HG03354 (cell line): ENCODE measurements around the gene GAS7.
"Not testable (repeated sequence)": the region's sequence is repeated elsewhere in the genome, so short reads cannot be mapped to it uniquely, and the experiment has no call there.

Experiments used
- ATAC-seq: cut with Tn5 transposase; IDR thresholded peaks from one replicate; pipeline ENCODE4 v1.9.1; 2021; ENCODE audit warnings: mild to moderate bottlenecking; ENCODE audit not compliant: unreplicated experiment, poor library complexity, severe bottlenecking

The GAS7 gene

DNA sequence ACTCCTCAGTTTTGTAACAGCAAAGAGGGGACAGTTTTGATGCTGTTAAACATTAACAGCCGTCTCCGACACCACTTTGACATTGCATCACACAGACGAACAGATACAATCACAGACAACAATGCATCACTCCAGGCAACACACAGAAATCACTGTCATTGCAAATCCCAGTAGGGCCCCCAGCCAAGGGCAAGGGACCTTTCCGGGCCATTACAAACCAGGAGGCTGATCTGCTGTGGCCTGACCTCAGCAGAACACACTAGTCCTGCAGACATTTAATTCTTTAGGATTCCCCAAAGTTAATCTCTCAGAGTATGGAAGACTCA is 157.2 kb downstream of the GAS7 start:
- ATAC-seq, result peak; percentile 52

DNA sequence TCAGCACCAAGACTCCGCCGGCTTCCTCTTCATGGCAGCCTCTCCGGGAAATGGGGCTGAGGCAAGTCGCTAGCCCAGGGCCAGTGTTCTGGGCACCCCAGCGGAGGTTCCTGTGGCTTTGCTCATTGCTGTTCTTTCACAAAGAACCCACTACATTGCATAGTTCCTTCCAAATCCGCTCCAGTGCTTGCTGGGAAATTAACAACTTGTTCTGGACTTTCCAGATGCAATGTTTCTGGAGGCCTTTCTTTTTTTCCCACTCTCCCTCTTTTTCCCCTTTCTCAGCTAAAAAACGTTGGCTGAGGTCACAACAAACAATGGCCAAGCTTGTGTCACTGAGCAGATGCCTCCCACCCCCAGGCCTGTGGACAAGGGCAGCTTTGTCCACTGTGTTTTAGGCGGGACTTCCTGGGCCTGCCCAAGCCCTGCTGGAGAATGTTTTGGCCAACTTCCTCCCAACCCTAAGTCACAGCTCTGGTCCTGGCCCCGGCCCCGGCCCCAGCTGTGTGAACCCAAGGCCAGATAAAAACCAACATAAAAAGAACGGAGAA is 161.8 kb downstream of the GAS7 start:
- ATAC-seq, result no peak

DNA sequence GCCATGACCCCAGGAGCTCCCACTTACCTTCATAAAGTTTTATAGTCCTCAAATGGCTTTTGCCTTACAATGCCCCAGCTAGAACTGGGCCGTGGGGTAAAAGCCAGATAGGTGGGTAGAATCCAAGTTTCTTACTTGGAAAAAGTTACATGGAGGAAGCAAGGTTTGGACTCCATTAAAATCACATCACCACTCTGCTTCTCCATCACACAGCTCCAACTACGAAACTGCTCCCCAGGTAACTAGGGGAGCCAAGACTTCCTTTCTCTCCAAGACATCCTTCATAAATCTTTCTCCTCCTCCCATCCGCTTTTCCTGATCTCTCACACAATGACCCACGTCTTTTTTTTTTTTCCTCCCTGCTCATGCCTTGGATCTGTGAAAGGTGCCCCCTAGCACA is 162.5 kb downstream of the GAS7 start:
- no peak for ATAC-seq

DNA sequence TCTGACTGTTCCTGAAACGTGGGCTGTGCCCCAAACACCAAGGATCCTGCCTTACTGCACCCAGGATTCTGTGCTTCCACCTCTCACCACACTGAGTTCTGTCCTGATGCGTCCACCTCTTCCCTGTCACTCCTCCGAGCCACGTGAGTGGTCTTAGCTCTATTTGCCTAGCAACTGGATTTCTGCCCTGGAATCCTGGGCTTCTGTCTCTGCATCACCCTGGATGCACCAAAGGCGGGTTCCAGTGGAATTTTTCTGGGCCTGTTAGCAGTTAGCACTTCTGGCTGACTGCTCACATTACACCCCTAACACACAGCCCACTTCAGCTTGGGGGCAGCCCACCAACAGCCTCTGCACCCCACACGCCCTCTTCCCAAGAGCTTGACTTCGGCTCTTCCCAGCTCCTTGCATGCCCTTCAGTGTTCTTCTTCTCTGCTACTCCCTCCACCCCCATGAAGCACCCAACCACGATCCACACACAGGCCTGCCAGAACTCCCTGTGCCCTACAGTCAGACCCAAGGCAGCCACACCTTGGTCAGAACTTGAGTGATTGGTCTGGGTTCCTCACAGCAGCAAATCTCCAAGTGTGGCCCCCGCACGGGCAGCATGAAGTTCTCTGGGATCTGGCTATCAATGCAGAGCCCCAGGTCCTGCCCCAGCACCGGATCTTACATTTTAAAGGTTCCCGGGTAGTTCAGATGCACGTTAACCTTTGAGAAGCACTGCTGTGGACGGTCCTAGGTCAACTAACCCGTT is 163.5 kb downstream of the GAS7 start:
- ATAC-seq, result no peak

DNA sequence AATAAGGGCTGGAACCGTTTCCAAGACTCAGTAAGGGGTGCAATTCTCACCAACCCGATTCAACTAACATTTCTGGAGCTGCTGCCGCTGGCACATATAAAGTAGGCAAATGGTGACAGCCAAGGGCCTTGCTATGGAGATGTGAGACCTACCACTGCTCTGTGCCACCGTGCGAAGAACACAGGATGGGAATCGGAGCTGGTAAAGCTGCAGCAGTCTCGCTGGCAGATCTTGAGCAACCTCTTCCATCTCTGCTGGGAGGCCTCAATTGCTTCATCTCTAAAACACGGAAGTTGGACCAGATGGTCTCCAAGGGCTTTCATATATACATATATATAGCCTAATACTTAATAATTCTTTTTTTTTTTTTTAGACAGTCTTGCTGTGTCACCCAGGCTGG is 164.4 kb downstream of the GAS7 start:
- peak; percentile 33 for ATAC-seq

DNA sequence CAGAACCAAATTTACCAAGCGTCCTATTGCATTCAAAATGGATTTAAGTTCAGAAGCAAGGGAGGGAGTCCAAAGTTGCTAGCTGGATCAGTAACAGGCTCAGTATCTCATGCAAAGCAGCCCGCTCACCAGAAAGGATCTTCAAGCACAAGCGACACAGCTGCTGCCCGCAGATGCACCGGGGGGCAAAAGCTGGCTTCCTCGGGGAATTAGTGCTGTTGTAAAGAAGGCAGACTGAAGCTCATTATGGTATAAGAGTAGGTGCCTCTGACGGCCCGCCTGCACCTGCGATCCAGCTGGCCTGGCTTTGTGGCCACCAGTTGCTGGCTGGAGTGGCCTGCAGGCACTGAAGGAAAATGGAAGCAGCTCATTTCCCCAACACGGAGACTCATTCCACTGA is 165.0 kb downstream of the GAS7 start:
- ATAC-seq, result peak; percentile 67

DNA sequence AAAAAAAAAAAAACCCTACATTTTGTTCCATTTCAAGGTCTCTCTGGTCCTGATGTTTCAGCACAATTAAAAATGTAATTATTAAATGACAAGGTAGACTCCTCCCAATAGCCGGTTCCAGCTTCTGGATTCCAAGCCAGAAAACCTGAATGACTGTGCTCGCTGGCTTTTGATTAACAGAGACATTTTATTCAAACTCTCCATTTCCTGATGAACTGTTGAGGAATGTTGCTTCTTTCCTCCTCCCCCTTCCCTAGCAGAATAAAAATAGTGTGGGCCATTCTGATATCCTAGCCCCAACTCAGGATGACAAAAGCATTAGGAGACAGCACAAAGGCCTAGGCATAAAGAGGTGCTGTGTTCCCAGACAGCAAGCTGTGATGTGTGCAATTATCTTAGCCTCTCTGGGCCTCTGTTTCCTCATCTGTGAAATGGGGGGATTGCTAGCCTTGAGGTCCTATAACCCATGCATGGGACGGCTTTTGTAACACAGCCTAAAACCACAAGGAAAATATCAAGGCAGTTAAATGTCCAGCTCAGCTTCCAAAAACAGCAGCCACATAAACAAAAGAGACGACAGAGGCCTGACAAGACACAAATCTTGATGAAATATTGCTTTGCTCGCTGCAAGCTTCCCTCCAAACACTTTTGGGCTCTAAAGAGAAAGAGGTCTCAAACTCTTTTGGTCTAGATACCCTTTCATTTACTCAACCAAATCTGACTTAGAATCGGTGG is 166.1 kb downstream of the GAS7 start:
- ATAC-seq, result no peak

DNA sequence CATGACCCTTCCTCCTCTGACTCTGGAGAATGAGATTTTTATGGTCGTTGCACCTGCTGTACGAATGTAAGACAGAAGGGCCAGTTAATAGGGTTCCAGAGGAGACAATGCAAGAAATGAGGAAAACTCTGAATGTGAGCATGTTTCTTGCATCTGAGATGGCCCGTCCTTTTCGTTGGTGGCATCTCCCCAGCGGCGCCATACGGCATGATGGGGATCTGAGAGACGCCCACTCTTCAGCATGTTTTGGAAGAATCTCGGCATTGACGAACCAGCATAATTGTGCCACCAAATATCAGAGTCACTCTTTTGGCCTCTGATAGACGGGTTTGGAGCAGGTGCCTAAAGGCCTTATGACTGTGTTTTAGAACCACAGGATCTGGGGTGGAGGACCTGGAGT is 166.8 kb downstream of the GAS7 start:
- no peak for ATAC-seq

DNA sequence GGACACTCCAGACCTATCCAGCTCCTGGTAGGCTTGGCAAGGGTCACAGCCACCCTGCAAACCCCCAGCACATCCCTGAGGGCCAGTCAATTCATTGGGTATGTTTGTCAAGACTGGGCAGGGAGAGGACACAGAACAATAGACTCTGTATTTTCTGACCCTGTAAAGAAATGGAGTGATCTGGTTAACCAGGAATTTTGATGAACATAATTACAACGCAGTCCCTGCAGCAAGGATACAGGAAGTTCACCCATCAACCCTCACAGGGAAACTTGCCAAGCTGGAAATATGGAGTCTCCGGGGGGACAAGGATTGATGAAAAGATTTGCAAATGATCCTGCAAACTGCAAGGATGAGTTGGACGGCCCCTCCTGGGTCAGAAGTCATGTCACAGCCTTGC is 167.3 kb downstream of the GAS7 start:
- ATAC-seq, result no peak

DNA sequence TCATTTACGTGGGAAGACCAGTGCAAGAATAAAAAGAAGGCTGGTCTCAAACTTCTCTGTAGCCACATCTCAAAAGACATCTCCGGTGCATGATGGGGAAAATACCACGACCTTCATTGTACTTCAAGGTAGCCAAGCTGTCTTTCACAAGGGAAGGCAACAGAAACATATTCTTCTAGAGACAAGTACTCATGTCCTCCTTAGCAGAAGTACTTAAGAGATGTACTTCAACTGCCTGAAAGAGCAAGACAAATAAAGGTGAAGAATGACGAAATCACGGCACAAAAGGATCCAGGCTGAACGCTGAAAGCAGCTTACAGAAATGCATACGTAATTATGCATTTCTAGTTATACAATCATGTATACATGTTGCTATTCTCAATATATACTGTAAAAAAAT is 169.3 kb downstream of the GAS7 start:
- ATAC-seq, result no peak

DNA sequence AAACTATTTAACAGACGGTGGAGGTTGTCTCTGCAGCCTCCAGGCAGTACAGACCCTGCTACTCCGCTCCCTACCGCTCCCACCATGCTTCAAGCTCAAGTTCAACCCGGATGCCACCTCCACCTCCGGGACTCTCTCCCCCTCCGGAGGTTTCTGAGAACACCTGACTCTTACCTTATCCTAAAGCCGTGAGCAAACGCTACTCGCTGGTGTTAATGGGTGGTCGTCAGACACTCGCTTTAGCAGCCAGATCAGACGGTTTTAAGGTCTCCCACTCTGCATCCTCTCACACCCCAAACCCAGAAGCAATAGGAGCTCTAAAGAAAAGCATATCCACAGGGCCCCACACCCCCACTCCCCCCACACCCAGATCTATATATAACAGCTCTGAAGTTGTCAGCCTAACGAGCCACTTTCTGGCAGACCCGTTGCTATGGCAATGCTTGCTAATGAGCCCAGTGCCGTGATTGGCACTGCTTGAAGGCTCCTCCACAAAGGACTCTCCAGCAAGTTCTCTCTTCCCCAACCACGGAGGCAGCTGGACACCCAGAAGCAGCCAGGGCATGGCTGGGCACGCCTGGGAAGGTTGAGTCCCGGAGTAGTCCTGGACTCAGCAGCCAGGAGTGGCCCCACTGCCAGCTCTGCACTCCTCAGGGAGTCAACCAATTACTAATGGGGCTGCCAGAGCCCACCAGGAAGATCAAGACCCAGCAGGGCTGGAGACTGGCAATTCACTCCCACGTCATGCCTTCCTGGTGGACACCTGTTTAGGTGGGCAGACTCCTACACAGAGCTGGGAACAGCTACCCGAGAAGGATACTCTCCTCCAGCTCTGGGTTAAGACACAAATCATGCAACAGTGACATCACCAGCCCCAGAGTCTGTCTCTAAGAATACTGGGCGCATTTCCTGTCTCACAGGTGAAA is 172.2 kb downstream of the GAS7 start:
- no peak for ATAC-seq

DNA sequence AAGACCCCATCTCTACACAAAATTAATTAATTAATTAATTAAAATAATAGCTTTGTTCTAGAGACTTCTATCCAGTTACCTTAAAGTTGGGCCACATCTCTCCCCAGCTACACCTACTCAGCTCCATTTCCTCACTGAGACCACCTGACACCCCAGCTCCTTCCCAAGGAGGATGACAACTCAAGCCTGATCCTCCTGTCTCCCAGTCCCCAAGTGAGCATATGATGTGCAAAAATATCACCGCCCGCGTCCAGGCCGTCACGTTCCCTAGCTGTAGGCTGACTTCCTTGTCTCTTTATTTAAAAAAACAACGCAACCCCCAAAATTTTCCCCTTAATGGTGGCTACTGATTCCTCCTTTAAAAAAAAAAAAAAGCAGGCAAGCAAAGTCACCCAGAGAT is 173.2 kb downstream of the GAS7 start:
- no peak for ATAC-seq

DNA sequence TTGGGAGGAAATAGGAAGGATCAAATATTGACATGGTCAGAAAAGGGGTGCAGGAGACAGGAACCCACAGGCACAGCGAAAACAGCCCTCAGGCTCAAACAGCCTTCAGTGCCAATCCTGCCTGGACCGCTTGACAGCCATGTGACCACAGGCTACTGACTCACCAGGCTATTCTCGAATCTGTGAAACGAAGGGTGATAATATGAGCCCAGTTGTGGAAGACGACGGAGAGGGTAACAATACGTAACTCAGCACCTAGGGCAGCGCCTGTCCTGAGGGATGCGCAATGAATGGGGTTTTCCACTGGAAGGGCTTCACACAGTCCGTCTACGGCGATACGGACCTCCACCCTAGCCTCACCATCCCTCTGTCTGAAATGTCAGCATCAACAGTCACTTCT is 176.0 kb downstream of the GAS7 start:
- no peak for ATAC-seq

DNA sequence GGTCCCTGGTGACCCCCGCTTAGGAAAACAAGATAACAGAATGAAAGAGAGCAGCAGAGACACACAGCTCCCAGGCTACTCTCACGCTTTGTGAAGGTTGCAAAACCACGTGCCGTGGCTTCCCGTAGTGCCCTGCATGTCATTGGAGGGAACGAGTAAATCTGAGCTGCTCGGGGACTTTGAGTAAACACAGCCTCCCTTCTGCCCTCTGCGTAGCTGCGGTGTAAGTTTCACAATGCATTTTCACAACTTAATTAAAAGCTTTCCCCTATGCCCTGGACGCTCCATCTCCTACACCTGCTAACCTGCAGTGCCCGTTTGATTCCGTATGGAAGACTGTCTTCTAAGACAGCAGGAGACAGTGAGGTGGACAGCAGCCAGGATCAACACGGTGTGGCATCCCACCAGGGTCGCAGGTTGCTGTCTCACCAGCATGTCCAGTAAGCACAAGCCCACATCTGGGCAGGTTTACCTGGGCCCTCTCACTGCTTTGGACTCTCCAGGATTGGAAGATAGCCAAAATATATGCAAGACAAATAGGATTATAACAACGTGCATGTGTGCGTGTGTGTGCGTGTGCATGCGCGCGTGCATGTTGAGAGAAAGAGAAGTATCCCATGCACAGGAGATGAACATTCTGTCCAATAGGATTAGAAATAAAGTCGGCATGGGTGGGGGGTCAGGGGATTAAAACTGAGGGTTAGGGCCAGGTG is 177.0 kb downstream of the GAS7 start:
- ATAC-seq, result no peak

DNA sequence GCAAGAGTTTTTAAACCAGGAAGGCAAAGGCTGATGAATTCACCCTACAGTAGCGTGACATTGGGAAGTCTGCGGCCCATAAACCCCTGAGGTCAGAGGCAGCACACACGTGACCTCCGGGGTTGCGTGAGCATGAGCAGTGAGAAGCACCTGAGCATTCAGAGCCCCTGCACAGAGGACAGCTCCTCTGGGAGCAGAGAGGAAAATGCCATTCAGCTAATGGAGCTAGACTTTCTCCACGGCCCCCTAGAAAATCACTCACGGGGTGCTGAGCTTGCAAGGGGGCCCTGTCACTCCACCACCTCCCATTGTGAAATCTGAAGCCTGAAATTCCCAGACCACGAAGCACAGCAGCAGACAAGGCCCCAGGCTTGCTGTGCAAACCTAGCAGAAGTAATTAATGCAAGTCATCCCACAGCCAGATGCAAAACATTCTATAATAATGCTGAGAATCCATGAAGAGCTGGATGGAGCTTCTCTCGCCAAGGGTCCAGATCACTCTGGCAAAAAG is 178.4 kb downstream of the GAS7 start:
- ATAC-seq, result no peak

DNA sequence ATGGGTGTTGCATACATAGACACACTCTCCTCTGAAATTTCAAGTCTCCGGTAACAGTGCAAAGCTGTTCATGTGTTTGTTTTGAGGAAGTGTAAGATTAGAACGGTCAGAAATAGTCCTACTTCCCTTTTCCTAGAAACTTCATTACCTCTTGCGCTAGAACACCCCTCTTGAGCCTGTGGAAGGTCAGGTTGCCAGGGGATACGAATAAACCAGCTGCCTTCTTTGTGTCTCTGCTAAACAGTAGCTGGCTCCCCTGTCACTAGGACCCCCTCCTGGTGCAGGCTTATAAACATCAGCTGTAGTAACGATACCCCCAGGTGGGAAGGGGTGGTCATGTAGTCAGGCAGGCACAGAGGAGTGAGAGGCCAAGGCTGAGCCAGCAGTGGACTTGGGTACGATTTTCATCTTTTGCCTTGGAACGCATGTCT is 179.9 kb downstream of the GAS7 start:
- peak; percentile 77 for ATAC-seq

DNA sequence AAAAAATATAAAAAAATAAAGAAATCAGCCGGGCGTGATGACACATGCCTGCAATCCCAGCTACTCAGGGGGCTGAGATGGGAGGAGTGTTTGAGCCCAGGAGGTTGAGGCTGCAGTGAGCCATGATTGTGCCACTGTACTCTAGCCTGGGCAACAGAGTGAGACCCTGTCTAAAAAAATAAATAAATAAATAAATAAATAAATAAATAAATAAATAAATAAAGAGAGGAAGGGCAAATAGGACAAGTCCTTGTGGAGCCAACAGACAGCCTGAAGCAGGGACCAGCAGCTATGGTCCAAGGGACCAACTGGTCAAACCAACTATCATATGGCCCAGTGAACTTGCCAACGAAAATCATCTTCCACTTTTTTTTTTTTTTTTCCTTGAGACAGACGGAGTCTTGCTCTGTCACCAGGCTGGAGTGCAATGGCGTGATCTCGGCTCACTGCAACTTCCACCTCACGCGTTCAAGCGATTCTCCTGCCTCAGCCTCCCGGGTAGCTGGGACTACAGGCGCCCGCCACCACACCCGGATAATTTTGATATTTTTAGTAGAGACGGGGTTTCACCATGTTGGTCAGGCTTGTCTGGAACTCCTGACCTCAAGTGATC is 181.3 kb downstream of the GAS7 start:
- not testable (repeated sequence) for ATAC-seq

DNA sequence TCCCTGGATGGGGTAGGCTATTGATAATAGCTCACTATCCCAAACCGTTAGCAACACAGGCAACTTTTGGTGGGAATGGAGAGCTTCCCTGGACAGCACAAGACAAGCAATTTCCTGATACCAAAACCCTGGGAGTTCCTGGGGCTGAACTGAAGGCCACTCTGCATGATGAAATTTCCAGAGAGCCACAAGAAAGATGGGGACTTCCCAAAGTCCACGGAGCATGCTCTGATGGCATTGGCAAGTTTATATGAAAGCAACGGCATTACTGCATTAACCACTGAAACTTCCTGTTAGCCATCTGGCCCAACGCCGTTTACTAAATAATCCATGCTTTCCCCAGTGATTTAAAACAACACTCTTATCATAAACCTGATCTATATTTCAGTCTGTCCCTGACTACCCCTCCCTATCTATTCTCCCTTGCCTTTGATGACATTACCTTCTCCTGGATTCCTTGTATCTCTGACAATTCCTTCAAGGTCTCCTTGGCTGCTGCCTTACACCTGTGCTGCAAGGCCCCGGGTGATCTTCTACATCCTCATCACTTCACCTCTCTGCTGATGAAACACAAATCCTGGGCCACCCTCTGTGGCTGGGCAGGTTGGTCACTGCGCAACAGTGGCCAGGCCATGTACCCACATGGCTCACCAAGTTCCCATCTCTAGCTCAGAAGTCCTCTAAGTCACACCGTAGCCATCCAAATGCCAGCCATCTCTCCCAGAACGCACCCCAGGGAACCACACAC is 184.9 kb downstream of the GAS7 start:
- ATAC-seq, result peak; percentile 79
